GM18502 (cell line): Measurements from ENCODE around the gene LSMEM2.
"Not testable (repeated sequence)": the region's sequence is repeated elsewhere in the genome, so short reads cannot be mapped to it uniquely, and the experiment has no call there.

Source experiments
- ATAC-seq: cut with Tn5 transposase; IDR thresholded peaks from one replicate; pipeline ENCODE4 v1.9.1; 2021; ENCODE audit warnings: mild to moderate bottlenecking; ENCODE audit not compliant: unreplicated experiment, poor library complexity

Gene LSMEM2

DNA sequence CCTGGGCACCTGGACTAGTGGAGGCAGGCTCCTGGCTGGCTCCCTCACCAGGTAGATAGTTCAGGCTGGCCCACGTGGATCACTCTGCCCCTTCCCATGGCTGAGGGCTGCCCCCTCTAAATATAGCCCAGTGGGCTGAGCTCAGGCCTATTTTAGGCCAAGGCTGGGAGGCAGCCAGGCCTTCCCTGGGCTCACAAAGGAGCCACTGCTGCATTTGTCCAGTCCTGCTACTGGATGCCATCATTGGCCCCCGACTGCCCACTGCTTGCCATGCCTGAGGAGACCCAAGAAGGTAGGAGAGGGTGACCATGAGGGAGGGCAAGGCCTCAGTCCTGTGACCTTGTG, at the start of gene LSMEM2:
LSMEM2 (plus strand) TSS at position 208 of the 345 bp plus-strand sequence; CDS start at position 235, 27 bp downstream.
- no peak for ATAC-seq

GRCh38 chr3:50229490-50229889, 49.4 kb upstream of the LSMEM2 start:
- no peak for ATAC-seq

GRCh38 chr3:50230104-50230793, 48.6 kb upstream of the LSMEM2 start:
- ATAC-seq = no peak

- ATAC-seq = no peak
These were observed 48.1 kb upstream of the LSMEM2 start for GRCh38 chr3:50230794-50231125.

- no peak for ATAC-seq
These were observed 47.3 kb upstream of the LSMEM2 start for GRCh38 chr3:50231581-50231980.

GRCh38 chr3:50232303-50232702, 46.6 kb upstream of the LSMEM2 start:
- no peak for ATAC-seq

DNA sequence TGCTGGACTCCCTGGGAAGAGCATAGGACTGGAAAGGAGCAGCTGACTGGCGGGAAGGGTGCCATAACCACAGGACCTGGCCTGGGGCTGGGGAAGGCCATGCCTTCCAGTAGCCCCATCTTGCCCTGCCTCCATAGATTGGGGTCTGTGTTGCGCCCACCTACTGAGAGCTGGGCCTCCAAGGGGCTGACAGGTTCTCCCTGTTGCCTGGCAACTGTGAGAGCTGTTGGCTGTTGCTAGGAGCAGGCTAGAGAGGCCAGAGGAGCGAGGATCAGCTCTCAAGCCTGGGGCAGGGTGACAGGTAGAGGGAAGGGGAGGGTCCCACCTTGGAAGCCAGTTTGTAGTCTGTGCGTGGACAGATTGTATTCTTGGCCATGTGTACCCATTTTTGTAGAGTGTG, 45.7 kb upstream of the LSMEM2 start:
- no peak for ATAC-seq

DNA sequence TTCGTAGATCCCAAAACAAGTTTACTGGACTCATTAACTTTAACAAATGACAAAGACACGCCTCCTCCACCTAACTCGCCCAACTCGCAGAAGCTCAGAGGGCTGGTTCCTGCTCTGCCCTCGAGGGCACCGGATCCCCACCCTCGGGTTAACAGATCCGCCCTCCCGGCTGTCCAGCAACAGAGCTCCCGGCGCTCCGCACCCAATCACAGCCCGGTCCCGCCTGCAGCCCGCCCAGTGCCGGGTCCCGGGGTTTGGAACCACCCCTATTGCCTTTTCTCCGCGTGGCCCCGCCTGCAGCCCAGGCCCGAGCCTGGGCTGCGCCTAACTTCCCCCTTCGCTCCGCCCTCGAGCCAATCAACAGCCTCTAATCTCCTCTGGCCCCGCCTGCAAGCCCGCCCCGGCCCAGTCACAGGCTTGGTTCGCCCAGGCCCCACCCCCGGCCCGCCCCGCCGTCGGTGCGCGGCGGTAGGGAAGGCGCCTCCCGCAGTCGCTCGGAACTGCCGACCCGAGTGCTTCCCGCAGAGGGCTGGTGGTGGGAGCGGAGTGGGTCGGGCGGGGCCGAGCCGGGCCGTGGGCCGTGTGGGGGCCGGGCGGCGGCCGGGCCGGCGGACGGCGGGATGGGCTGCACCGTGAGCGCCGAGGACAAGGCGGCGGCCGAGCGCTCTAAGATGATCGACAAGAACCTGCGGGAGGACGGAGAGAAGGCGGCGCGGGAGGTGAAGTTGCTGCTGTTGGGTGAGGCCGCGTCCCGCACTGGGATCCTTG, 43.0 kb upstream of the LSMEM2 start, which contains the start of gene GNAI2:
GNAI2 (plus strand) TSS at position 489 of the 768 bp plus-strand sequence; CDS start at position 621, 132 bp downstream.
- ATAC-seq = peak; percentile 90

GRCh38 chr3:50236484-50237132, 42.3 kb upstream of the LSMEM2 start:
- ATAC-seq = no peak

GRCh38 chr3:50237133-50237651, 41.7 kb upstream of the LSMEM2 start:
- no peak for ATAC-seq

- ATAC-seq = peak; percentile 26
These were observed 40.9 kb upstream of the LSMEM2 start for GRCh38 chr3:50237754-50238548.

DNA sequence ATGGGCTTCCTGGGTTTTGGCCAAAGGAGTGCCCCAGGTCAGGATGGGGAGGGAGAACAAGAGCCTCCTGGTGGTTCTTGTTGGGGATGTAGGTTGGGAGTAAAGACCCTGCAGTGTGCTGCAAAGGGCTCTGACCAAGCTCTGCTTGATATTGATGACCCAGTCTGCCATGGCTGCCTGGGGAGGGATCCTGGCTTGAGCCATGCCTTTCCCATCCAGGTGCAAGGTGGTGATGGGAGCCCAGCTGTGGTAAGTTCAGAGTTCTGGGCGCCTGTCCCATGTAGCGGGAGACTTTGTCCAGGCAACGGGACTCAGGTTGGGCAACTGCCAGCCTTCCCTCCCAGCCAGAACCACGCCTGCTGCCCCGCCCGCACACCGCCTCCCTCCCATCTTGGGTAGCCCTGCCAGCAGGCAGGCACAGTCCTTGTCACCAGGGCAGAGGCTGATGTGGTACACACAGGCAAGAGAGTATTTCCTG, 40.3 kb upstream of the LSMEM2 start:
- ATAC-seq = no peak

DNA sequence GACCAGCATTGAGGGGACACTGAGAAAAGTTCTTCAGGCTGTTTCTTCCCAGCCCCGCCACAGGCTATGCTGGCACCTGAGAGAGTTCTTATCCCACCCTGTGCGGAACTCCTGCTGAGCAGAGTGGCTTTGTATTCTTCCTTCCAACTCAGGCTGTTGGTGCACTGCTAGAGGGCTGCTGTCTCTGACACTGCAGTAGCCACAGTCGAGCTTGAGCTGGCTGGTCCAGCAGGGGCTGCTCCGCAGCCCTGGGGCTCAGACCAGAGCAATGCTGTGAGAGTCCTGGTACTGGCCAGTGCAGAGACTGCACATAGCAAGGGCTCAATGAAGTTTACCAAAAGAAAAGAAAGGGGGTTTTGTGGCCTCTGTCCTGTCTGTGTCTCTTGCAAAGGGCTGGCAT, 39.2 kb upstream of the LSMEM2 start:
- no peak for ATAC-seq

- ATAC-seq = no peak
These were observed 37.7 kb upstream of the LSMEM2 start for GRCh38 chr3:50241163-50241562.

DNA sequence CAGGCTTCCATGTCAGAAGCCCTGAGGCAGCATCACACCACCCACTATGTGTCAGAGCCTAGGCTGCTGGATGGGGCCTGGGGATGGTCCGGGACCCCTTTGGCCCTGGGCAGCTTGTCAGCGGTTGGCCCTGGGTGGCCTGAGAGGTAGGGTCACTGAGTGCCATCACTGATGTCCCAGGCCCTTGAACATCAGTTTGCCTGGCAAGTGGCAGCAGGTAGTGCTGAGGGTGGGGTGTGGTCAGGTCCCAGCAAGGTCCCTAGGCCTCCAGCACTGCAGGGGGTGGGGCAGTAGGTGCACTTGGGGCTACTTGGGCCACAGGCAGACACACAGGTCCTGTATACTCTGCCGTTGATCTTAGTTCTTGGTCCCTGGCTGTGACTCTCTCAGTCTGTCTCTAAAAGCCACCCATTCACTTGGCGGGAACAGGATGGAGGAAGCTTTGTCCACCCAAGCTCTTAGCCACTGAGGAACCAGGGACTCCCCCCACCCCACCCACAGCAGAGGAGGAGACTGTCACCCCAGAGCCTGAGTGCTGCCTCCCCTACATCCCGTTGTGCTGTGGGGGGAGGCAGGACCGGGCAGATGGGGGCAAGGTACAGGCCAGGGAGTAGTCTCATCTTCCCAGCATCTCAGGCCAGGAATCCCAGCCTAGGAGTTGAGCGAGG, 37.0 kb upstream of the LSMEM2 start:
- no peak for ATAC-seq

DNA sequence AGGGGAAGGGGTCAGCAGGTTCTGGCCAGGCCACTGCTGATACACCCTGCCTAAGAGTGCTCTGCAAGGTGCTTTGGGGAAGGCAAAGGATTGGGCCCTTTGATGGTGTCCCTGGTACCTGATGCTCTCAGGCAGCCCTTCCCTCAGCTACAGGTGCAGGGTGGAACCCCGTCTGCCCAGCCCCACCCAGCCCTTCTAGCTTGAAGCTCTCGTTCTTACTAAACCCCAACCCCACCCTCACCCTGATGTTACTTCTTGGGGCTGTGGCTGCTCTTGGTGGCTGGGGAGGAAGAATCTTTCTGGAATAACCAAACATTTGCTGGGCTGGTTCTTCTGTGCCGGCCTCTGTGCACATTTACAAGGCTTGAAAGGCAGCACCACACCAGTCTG, 36.5 kb upstream of the LSMEM2 start:
- no peak for ATAC-seq

GRCh38 chr3:50242851-50243542, 35.9 kb upstream of the LSMEM2 start:
- ATAC-seq = no peak

- ATAC-seq = no peak
These were observed 35.4 kb upstream of the LSMEM2 start for GRCh38 chr3:50243543-50243895.

DNA sequence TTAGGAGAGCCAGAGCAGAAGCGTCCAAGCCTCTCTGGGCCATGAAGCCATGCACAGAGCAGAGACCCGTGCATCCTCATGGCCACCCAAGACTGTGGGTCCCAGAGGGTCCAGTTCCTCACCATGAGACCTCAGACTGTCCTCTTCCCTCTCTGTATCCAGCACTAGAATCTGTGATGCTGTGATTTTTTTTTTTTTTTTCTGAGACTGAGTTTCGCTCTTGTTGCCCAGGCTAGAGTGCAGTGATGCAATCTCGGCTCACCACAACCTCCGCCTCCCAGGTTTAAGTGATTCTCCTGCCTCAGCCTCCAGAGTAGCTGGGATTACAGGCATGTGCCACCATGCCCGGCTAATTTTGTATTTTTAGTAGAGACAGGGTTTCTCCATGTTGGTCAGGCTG, 34.1 kb upstream of the LSMEM2 start:
- not testable (repeated sequence) for ATAC-seq
